COR-L47 (cell line): ENCODE data around the gene AMPH.

ENCODE experiments used
- DNase-seq: peaks from one replicate; lab custom pipeline; 2025; lab: John Stamatoyannopoulos, UW

Gene AMPH

GRCh38 chr7:38542156-38542555, 89.0 kb downstream of the AMPH start:
- DNase-seq: no peak

- no peak for DNase-seq
Observed at GRCh38 chr7:38541440-38541839, 89.7 kb downstream of the AMPH start.

GRCh38 chr7:38539477-38540081, 91.6 kb downstream of the AMPH start:
- DNase-seq: no peak

GRCh38 chr7:38535073-38535472, 96.1 kb downstream of the AMPH start:
- no peak for DNase-seq

- no peak for DNase-seq
Observed at GRCh38 chr7:38525857-38526256, 105.3 kb downstream of the AMPH start.

- no peak for DNase-seq
Observed at GRCh38 chr7:38524786-38525185, 106.4 kb downstream of the AMPH start.

GRCh38 chr7:38520741-38521140, 110.4 kb downstream of the AMPH start:
- no peak for DNase-seq

- DNase-seq: no peak
Observed at GRCh38 chr7:38518541-38518940, 112.6 kb downstream of the AMPH start.

- DNase-seq: no peak
Observed at GRCh38 chr7:38512704-38513103, 118.5 kb downstream of the AMPH start.

- DNase-seq: no peak
Observed at GRCh38 chr7:38512291-38512690, 118.9 kb downstream of the AMPH start.

- no peak for DNase-seq
Observed at GRCh38 chr7:38507384-38507783, 123.8 kb downstream of the AMPH start.

- DNase-seq: no peak
Observed at GRCh38 chr7:38506756-38507155, 124.4 kb downstream of the AMPH start.

GRCh38 chr7:38506004-38506403, 125.2 kb downstream of the AMPH start:
- DNase-seq: no peak

- DNase-seq: no peak
Observed at GRCh38 chr7:38504684-38505083, 126.5 kb downstream of the AMPH start.

- no peak for DNase-seq
Observed at GRCh38 chr7:38502848-38503247, 128.3 kb downstream of the AMPH start.

GRCh38 chr7:38502289-38502688, 128.9 kb downstream of the AMPH start:
- no peak for DNase-seq

GRCh38 chr7:38492010-38492409, 139.2 kb downstream of the AMPH start:
- DNase-seq: no peak

GRCh38 chr7:38482521-38482920, 148.7 kb downstream of the AMPH start:
- no peak for DNase-seq

GRCh38 chr7:38481401-38481800, 149.8 kb downstream of the AMPH start:
- peak; percentile 74 for DNase-seq

GRCh38 chr7:38478404-38478803, 152.8 kb downstream of the AMPH start:
- DNase-seq: no peak

GRCh38 chr7:38477333-38477732, 153.8 kb downstream of the AMPH start:
- DNase-seq: no peak

- no peak for DNase-seq
Observed at GRCh38 chr7:38476764-38477163, 154.4 kb downstream of the AMPH start.

GRCh38 chr7:38465956-38466355, 165.2 kb downstream of the AMPH start:
- DNase-seq: no peak
